Thoracic aorta (tissue), 2 donors: ENCODE data around the gene SLC8B1. TPM values are rescaled to one million over a fixed set of nuclear protein-coding genes. Genes with fewer than 3 reads are reported as not detected.

Experiments
- ATAC-seq: fragments of 150-250 bp; one replicate; pipeline ENCODE4 v1.8.0; 2017; ENCODE audit warnings: low read depth; ENCODE audit not compliant: insufficient number of reproducible peaks, low FRiP score
- DNase-seq: peaks from one replicate; pipeline ENCODE4 v3.0.0-alpha.2; 2020; ENCODE audit warnings: low spot score
- H3K27ac ChIP-seq, 2 donors: fragments of 200-600 bp; sonication (generic); 1 replicate in 1 of 2; 2 replicates in 1 of 2; pipeline ENCODE4 v1.5.1; 2016; ENCODE audit warnings: mild to moderate bottlenecking in 2 of 2, moderate library complexity in 2 of 2
- H3K27me3 ChIP-seq: fragments of 200-600 bp; sonication (generic); replicated peaks from 2 replicates; pipeline ENCODE4 v1.6.0; 2016; ENCODE audit warnings: mild to moderate bottlenecking; ENCODE audit not compliant: insufficient read depth
- H3K36me3 ChIP-seq: fragments of 200-600 bp; sonication (generic); one replicate; pipeline ENCODE4 v1.5.1; 2016
- H3K4me1 ChIP-seq, 2 donors: fragments of 200-600 bp; sonication (generic); 1 replicate in 1 of 2; 2 replicates in 1 of 2; pipeline versions ENCODE4 v1.5.1 to v1.6.0; 2016; ENCODE audit warnings: low read depth in 2 of 2, mild to moderate bottlenecking in 1 of 2; ENCODE audit not compliant: control insufficient read depth in 1 of 2
- H3K4me3 ChIP-seq: fragments of 200-600 bp; sonication (generic); 2 replicates; pipeline ENCODE4 v1.5.1; 2016; ENCODE audit warnings: mild to moderate bottlenecking
- H3K9me3 ChIP-seq: fragments of 200-600 bp; sonication (generic); 2 replicates; pipeline ENCODE4 v1.5.1; 2016
- CTCF ChIP-seq: fragments of 200-600 bp; sonication (generic); IDR thresholded peaks from one replicate; pipeline ENCODE4 v1.5.1; 2019; ENCODE audit warnings: antibody characterized with exemption
- total RNA-seq, 2 donors: library from RNA; depleted of rRNA; stranded (reverse); fragments of >200 nt; gene quantifications; one replicate each; pipeline versions ENCODE4 v1.1.0 to v1.2.3, GENCODE V29; 2016

The SLC8B1 gene
- total RNA-seq, 2 donors from 2014 or later = 41.7 to 85.1 TPM

GRCh38 chr12:113318900-113319628, 15.8 kb downstream of the SLC8B1 start:
- H3K9me3 ChIP-seq = no peaks in the 10 kb centered on the region
- DNase-seq (no peak), ATAC-seq (no peak)
- peaks cover 49% of the 10 kb centered on the region for H3K36me3 ChIP-seq
- no peak overlapping the region for H3K27ac ChIP-seq
- TF ChIP-seq CTCF = no peak
- no peak overlapping the region for H3K4me3 ChIP-seq
- H3K4me1 ChIP-seq = no peaks in the 10 kb centered on the region
- H3K27me3 ChIP-seq = no peaks in the 10 kb centered on the region

- no peak for TF ChIP-seq CTCF
- Histone ChIP-seq H3K27ac (no peak overlapping the region), H3K27me3 (no peaks in the 10 kb centered on the region), H3K36me3 (peaks cover 49% of the 10 kb centered on the region), H3K4me1 (no peaks in the 10 kb centered on the region), H3K4me3 (no peak overlapping the region), H3K9me3 (no peaks in the 10 kb centered on the region)
- DNase-seq (no peak), ATAC-seq (no peak)
Measured at GRCh38 chr12:113318046-113318656, 16.8 kb downstream of the SLC8B1 start.

- H3K4me1 ChIP-seq = no peaks in the 10 kb centered on the region
- ATAC-seq = no peak
- no peak overlapping the region for H3K27ac ChIP-seq
- H3K4me3 ChIP-seq = no peak overlapping the region
- no peaks in the 10 kb centered on the region for H3K27me3 ChIP-seq
- TF ChIP-seq CTCF = no peak
- no peaks in the 10 kb centered on the region for H3K9me3 ChIP-seq
- no peak for DNase-seq
- peaks cover 49% of the 10 kb centered on the region for H3K36me3 ChIP-seq
Measured at GRCh38 chr12:113317122-113317521, 17.8 kb downstream of the SLC8B1 start.

- Histone ChIP-seq H3K4me1 (no peaks in the 10 kb centered on the region), H3K4me3 (no peak overlapping the region), H3K27me3 (no peaks in the 10 kb centered on the region), H3K9me3 (no peaks in the 10 kb centered on the region), H3K36me3 (peaks cover 55% of the 10 kb centered on the region), H3K27ac (no peak overlapping the region)
- no peak for TF ChIP-seq CTCF
- ATAC-seq (no peak), DNase-seq (no peak)
Measured at GRCh38 chr12:113316155-113316554, 18.8 kb downstream of the SLC8B1 start.

GRCh38 chr12:113315358-113315757, 19.6 kb downstream of the SLC8B1 start:
- no peaks in the 10 kb centered on the region for H3K9me3 ChIP-seq
- DNase-seq = no peak
- ATAC-seq = no peak
- H3K4me1 ChIP-seq = no peaks in the 10 kb centered on the region
- H3K27ac ChIP-seq = no peak overlapping the region
- no peak overlapping the region for H3K4me3 ChIP-seq
- no peaks in the 10 kb centered on the region for H3K27me3 ChIP-seq
- no peak for TF ChIP-seq CTCF
- peaks cover 55% of the 10 kb centered on the region for H3K36me3 ChIP-seq
